Nephron progenitor cell (in vitro differentiated cells): ENCODE data around the gene DRC3.

Source experiments
- DNase-seq: peaks from one replicate; pipeline ENCODE4 v3.0.0; 2021
- H3K27ac Mint-ChIP-seq: 2 replicates; pipeline ENCODE4 v1.8.0; 2021; ENCODE audit warnings: mild to moderate bottlenecking, moderate library complexity, mixed read lengths
- H3K27me3 Mint-ChIP-seq: 2 replicates; pipeline ENCODE4 v1.8.0; 2021; ENCODE audit warnings: mild to moderate bottlenecking, low read depth, mixed read lengths; ENCODE audit not compliant: poor library complexity
- H3K36me3 Mint-ChIP-seq: 2 replicates; pipeline ENCODE4 v1.8.0; 2021; ENCODE audit warnings: low read depth, mixed read lengths
- H3K4me1 Mint-ChIP-seq: 2 replicates; pipeline ENCODE4 v1.8.0; 2021; ENCODE audit warnings: mixed read lengths
- H3K4me3 Mint-ChIP-seq: 2 replicates; pipeline ENCODE4 v1.8.0; 2021; ENCODE audit warnings: mild to moderate bottlenecking, moderate library complexity, mixed read lengths
- H3K9me3 Mint-ChIP-seq: 2 replicates; pipeline ENCODE4 v1.8.0; 2021; ENCODE audit warnings: mild to moderate bottlenecking, moderate library complexity, mixed read lengths
- CTCF ChIP-seq: fragments of 200-600 bp; sonication (generic); IDR thresholded peaks from 2 replicates; pipeline ENCODE4 v1.5.0; 2021; ENCODE audit warnings: antibody characterized with exemption

DRC3 gene

DNA sequence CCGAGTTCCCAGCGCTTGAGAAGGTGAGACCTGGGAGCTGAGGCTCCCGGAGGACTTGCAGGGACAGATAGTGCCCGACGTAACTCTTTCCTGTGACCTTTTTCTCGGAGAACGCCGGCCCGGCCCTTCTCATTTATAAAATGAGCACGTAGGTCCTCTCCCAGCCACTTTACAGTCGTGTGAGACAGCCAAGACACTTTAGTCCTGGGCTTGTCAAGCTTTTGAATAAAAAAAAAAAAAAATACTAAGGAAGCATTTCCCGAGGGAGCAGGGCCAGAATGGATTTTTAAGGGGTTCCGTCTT, 241 bp downstream of the DRC3 start:
- H3K4me3 Mint-ChIP-seq = peak overlapping the region; percentile 93
- H3K27me3 Mint-ChIP-seq = peaks cover 35% of the 10 kb centered on the region
- TF ChIP-seq CTCF = no peak
- H3K27ac Mint-ChIP-seq = peak overlapping the region; percentile 90
- no peaks in the 10 kb centered on the region for H3K36me3 Mint-ChIP-seq
- no peaks in the 10 kb centered on the region for H3K9me3 Mint-ChIP-seq
- H3K4me1 Mint-ChIP-seq = peaks cover 34% of the 10 kb centered on the region
- DNase-seq = no peak

GRCh38 chr17:17975436-17975835, 2.8 kb downstream of the DRC3 start:
- no peak for DNase-seq
- no peaks in the 10 kb centered on the region for H3K9me3 Mint-ChIP-seq
- peaks cover 35% of the 10 kb centered on the region for H3K27me3 Mint-ChIP-seq
- no peaks in the 10 kb centered on the region for H3K36me3 Mint-ChIP-seq
- TF ChIP-seq CTCF = no peak
- H3K4me3 Mint-ChIP-seq = no peak overlapping the region
- peaks cover 31% of the 10 kb centered on the region for H3K4me1 Mint-ChIP-seq
- H3K27ac Mint-ChIP-seq = no peak overlapping the region

- no peak for TF ChIP-seq CTCF
- Mint-ChIP-seq H3K27me3 (peaks cover 29% of the 10 kb centered on the region), H3K4me3 (peak overlapping the region; percentile 42), H3K27ac (peak overlapping the region; percentile 40), H3K4me1 (peaks cover 22% of the 10 kb centered on the region), H3K36me3 (no peaks in the 10 kb centered on the region), H3K9me3 (no peaks in the 10 kb centered on the region)
- DNase-seq = no peak
Measured at GRCh38 chr17:17976931-17977570, 4.4 kb downstream of the DRC3 start.

- TF ChIP-seq CTCF = no peak
- Mint-ChIP-seq H3K9me3 (no peaks in the 10 kb centered on the region), H3K36me3 (no peaks in the 10 kb centered on the region), H3K4me3 (no peak overlapping the region), H3K27ac (no peak overlapping the region), H3K27me3 (peaks cover 22% of the 10 kb centered on the region), H3K4me1 (peaks cover 15% of the 10 kb centered on the region)
- no peak for DNase-seq
Measured at GRCh38 chr17:17978481-17979424, 6.1 kb downstream of the DRC3 start.

- no peak for DNase-seq
- Mint-ChIP-seq H3K9me3 (no peaks in the 10 kb centered on the region), H3K27me3 (peaks cover 22% of the 10 kb centered on the region), H3K27ac (no peak overlapping the region), H3K36me3 (no peaks in the 10 kb centered on the region), H3K4me3 (no peak overlapping the region), H3K4me1 (peaks cover 15% of the 10 kb centered on the region)
- TF ChIP-seq CTCF = no peak
Measured at GRCh38 chr17:17979778-17980177, 7.1 kb downstream of the DRC3 start.

GRCh38 chr17:17981330-17981729, 8.7 kb downstream of the DRC3 start:
- Mint-ChIP-seq H3K4me1 (peaks cover 15% of the 10 kb centered on the region), H3K27ac (no peak overlapping the region), H3K27me3 (peaks cover 24% of the 10 kb centered on the region), H3K4me3 (no peak overlapping the region), H3K9me3 (no peaks in the 10 kb centered on the region), H3K36me3 (no peaks in the 10 kb centered on the region)
- no peak for DNase-seq
- no peak for TF ChIP-seq CTCF
